HG03342 (cell line): Measurements from ENCODE around the gene TMEM143.

ENCODE experiments used
- ATAC-seq: cut with Tn5 transposase; IDR thresholded peaks from one replicate; pipeline ENCODE4 v1.9.1; 2021; ENCODE audit warnings: mild to moderate bottlenecking, moderate library complexity; ENCODE audit not compliant: unreplicated experiment

The TMEM143 gene

GRCh38 chr19:48361912-48362311, 1.8 kb downstream of the TMEM143 start:
- no peak for ATAC-seq

GRCh38 chr19:48359123-48359522, 4.6 kb downstream of the TMEM143 start:
- ATAC-seq, result no peak

- no peak for ATAC-seq
These were observed 8.3 kb downstream of the TMEM143 start for GRCh38 chr19:48355365-48355954.

- ATAC-seq, result no peak
These were observed 9.3 kb downstream of the TMEM143 start for GRCh38 chr19:48354332-48354992.

GRCh38 chr19:48353677-48354076, 10.1 kb downstream of the TMEM143 start:
- ATAC-seq, result no peak

- no peak for ATAC-seq
These were observed 12.4 kb downstream of the TMEM143 start for GRCh38 chr19:48351341-48351752.

GRCh38 chr19:48350856-48351255, 12.9 kb downstream of the TMEM143 start:
- no peak for ATAC-seq

- ATAC-seq, result no peak
These were observed 15.0 kb downstream of the TMEM143 start for GRCh38 chr19:48348737-48349136.

- no peak for ATAC-seq
These were observed 15.7 kb downstream of the TMEM143 start for GRCh38 chr19:48348045-48348444.

- no peak for ATAC-seq
These were observed 17.5 kb downstream of the TMEM143 start for GRCh38 chr19:48346191-48346590.

- ATAC-seq, result no peak
These were observed 18.8 kb downstream of the TMEM143 start for GRCh38 chr19:48344892-48345291.

- ATAC-seq, result no peak
These were observed 20.7 kb downstream of the TMEM143 start for GRCh38 chr19:48342841-48343540.

GRCh38 chr19:48342414-48342738, 21.4 kb downstream of the TMEM143 start:
- no peak for ATAC-seq

GRCh38 chr19:48341515-48342413, 22.0 kb downstream of the TMEM143 start:
- ATAC-seq, result no peak

GRCh38 chr19:48340995-48341394, 22.7 kb downstream of the TMEM143 start:
- ATAC-seq, result no peak

GRCh38 chr19:48338802-48339503, 24.8 kb downstream of the TMEM143 start:
- ATAC-seq, result no peak

- ATAC-seq, result no peak
These were observed 25.4 kb downstream of the TMEM143 start for GRCh38 chr19:48338253-48338755.

- peak; percentile 50 for ATAC-seq
These were observed 30.0 kb downstream of the TMEM143 start for GRCh38 chr19:48333467-48334384.

GRCh38 chr19:48332662-48333466, 30.9 kb downstream of the TMEM143 start:
- peak; percentile 47 for ATAC-seq
